GM13977 (cell line): Measurements from ENCODE around the gene TOMM70.

Source experiments
- DNase-seq: peaks from one replicate; pipeline ENCODE4 v3.0.0; 2012; ENCODE audit warnings: low spot score
- in situ Hi-C: fragments of 300-500 bp; cut with MboI; formaldehyde crosslinking; loops from one replicate; pipeline ENCODE4 v1.12.0; 2022; ENCODE audit warnings: low sequenced_read_pairs, low pct_unique_long_range_greater_than_20kb, mixed read lengths, inconsistent platforms; ENCODE audit not compliant: unreplicated experiment
- TF ChIP-seq, protein P1 (sequence below): IDR thresholded peaks from 2 replicates; pipeline ENCODE4 v1.5.1; 2012; ENCODE audit warnings: mild to moderate bottlenecking, control low read depth; ENCODE audit not compliant: insufficient read depth; ENCODE audit errors: extremely low read depth, missing control alignments

The TOMM70 gene

GRCh38 chr3:100424261-100424660, 23.4 kb upstream of the TOMM70 start:
- TF ChIP-seq, protein P1, sequence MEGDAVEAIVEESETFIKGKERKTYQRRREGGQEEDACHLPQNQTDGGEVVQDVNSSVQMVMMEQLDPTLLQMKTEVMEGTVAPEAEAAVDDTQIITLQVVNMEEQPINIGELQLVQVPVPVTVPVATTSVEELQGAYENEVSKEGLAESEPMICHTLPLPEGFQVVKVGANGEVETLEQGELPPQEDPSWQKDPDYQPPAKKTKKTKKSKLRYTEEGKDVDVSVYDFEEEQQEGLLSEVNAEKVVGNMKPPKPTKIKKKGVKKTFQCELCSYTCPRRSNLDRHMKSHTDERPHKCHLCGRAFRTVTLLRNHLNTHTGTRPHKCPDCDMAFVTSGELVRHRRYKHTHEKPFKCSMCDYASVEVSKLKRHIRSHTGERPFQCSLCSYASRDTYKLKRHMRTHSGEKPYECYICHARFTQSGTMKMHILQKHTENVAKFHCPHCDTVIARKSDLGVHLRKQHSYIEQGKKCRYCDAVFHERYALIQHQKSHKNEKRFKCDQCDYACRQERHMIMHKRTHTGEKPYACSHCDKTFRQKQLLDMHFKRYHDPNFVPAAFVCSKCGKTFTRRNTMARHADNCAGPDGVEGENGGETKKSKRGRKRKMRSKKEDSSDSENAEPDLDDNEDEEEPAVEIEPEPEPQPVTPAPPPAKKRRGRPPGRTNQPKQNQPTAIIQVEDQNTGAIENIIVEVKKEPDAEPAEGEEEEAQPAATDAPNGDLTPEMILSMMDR: no peak
- no peak for DNase-seq
- in situ Hi-C loops: no loop called here

- TF ChIP-seq, protein P1: no peak
- DNase-seq: no peak
- in situ Hi-C loops: no loop called here
These were observed 22.7 kb upstream of the TOMM70 start for GRCh38 chr3:100423611-100424010.

DNA sequence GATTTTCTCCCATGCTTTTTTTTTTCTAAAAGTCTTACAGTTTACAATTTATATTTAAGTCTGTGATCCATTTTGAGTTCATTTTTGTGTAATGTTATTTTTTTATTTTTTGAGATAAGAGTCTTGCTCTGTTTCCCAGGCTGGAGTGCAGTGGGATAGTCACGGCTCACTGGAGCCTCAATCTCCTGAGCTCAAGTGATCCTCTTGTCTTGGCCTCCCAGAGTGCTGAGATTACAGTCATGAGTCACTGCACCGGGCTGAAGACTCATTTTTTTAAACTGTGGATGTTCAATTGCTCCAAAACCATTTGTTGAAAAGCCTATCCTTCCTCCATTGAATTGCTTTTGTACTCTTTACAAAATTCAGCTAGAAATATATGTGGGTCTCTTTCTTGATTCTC, 20.0 kb upstream of the TOMM70 start:
- TF ChIP-seq, protein P1: no peak
- in situ Hi-C loops: no loop called here
- no peak for DNase-seq

- TF ChIP-seq, protein P1: no peak
- DNase-seq: no peak
- in situ Hi-C loops: no loop called here
These were observed 18.5 kb upstream of the TOMM70 start for GRCh38 chr3:100419406-100419805.

- TF ChIP-seq, protein P1: no peak
- no peak for DNase-seq
- in situ Hi-C loops: no loop called here
These were observed 16.0 kb upstream of the TOMM70 start for GRCh38 chr3:100416863-100417262.

- in situ Hi-C loops: no loop called here
- TF ChIP-seq, protein P1: no peak
- DNase-seq: no peak
These were observed 15.3 kb upstream of the TOMM70 start for GRCh38 chr3:100416176-100416575.

DNA sequence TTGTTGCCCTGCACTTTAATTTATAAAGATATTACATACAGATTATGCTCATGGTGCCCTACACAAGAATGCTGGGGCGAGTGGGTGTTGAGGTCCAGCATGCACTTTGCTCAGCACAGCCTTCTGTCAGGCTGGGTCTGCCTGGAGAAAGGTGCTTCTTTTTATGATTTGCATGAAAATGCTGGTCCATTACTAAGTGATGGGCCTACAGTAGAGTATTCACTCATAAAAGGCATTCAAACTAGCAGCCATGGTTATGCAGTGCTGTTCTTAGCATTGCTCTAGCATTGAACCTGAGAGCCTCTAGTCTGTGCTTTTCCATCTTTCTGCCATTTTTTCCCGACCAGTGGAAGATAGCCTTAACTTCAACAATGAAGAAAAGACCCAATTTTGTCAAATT, 12.7 kb upstream of the TOMM70 start:
- TF ChIP-seq, protein P1: no peak
- in situ Hi-C loops: no loop called here
- DNase-seq: no peak
